Chondrocyte (in vitro differentiated cells): ENCODE data around the gene B9D2. TPM values are rescaled to one million over a fixed set of nuclear protein-coding genes. Genes with fewer than 3 reads are reported as not detected.
A peak's percentile ranks its signal among the peaks of the same experiment; 100 is the strongest.
"Not testable (repeated sequence)": the region's sequence is repeated elsewhere in the genome, so short reads cannot be mapped to it uniquely, and the experiment has no call there.

ENCODE experiments used
- DNase-seq: peaks from one replicate; pipeline ENCODE4 v3.0.0; 2021; ENCODE audit warnings: mixed read lengths, low spot score
- H3K27ac Mint-ChIP-seq: one replicate; pipeline ENCODE4 v1.8.0; 2021; ENCODE audit warnings: mild to moderate bottlenecking, moderate library complexity, mixed read lengths; ENCODE audit not compliant: unreplicated experiment
- H3K27me3 Mint-ChIP-seq: 2 replicates; pipeline ENCODE4 v1.8.0; 2021; ENCODE audit warnings: low read depth, mixed read lengths
- H3K36me3 Mint-ChIP-seq: 2 replicates; pipeline ENCODE4 v1.8.0; 2021; ENCODE audit warnings: low read depth, mixed read lengths
- H3K4me1 Mint-ChIP-seq: 2 replicates; pipeline ENCODE4 v1.8.0; 2021; ENCODE audit warnings: low read depth, mild to moderate bottlenecking, mixed read lengths
- H3K4me3 Mint-ChIP-seq: one replicate; pipeline ENCODE4 v1.8.0; 2021; ENCODE audit warnings: mild to moderate bottlenecking, moderate library complexity, mixed read lengths; ENCODE audit not compliant: unreplicated experiment
- H3K9me3 Mint-ChIP-seq: 2 replicates; pipeline ENCODE4 v1.8.0; 2021; ENCODE audit warnings: low read depth, mixed read lengths
- total RNA-seq: library from RNA; stranded (reverse); gene quantifications from 3 replicates; pipeline ENCODE4 v1.2.1, GENCODE V29; 2021
- TF ChIP-seq, protein P1 (sequence below): fragments of 200-600 bp; sonication (generic); IDR thresholded peaks from 2 replicates; pipeline ENCODE4 v1.5.0; 2021; ENCODE audit warnings: antibody characterized with exemption, mild to moderate bottlenecking, moderate library complexity

B9D2 gene
- total RNA-seq, 1 donor from 2014 or later, result 2.0 TPM

DNA sequence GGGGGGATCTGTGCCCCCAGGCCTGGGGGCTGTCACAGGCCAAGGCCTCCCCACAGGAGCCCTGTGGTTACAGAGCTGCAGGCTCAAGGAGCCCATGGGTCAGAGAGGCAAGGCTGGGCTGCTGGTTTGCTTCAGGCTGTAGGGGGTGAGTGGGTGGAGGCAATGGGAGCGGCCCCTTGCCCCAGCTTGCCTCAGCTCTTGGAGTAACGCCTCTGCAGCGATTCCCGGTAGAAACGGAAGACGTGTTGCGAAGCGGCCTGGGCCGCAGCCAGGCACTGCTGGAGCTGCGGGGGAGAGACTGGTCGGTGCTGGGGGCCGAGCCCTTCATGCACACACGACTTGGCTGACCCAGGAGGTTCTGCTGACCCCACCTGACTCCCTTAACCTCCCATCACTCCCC, 22.5 kb upstream of the B9D2 start:
- no peak overlapping the region for H3K27ac Mint-ChIP-seq
- H3K4me1 Mint-ChIP-seq, result no peaks in the 10 kb centered on the region
- peaks cover 3% of the 10 kb centered on the region for H3K36me3 Mint-ChIP-seq
- no peaks in the 10 kb centered on the region for H3K27me3 Mint-ChIP-seq
- no peaks in the 10 kb centered on the region for H3K9me3 Mint-ChIP-seq
- no peak for DNase-seq
- H3K4me3 Mint-ChIP-seq, result no peak overlapping the region
- TF ChIP-seq, protein P1, sequence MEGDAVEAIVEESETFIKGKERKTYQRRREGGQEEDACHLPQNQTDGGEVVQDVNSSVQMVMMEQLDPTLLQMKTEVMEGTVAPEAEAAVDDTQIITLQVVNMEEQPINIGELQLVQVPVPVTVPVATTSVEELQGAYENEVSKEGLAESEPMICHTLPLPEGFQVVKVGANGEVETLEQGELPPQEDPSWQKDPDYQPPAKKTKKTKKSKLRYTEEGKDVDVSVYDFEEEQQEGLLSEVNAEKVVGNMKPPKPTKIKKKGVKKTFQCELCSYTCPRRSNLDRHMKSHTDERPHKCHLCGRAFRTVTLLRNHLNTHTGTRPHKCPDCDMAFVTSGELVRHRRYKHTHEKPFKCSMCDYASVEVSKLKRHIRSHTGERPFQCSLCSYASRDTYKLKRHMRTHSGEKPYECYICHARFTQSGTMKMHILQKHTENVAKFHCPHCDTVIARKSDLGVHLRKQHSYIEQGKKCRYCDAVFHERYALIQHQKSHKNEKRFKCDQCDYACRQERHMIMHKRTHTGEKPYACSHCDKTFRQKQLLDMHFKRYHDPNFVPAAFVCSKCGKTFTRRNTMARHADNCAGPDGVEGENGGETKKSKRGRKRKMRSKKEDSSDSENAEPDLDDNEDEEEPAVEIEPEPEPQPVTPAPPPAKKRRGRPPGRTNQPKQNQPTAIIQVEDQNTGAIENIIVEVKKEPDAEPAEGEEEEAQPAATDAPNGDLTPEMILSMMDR, result no peak

DNA sequence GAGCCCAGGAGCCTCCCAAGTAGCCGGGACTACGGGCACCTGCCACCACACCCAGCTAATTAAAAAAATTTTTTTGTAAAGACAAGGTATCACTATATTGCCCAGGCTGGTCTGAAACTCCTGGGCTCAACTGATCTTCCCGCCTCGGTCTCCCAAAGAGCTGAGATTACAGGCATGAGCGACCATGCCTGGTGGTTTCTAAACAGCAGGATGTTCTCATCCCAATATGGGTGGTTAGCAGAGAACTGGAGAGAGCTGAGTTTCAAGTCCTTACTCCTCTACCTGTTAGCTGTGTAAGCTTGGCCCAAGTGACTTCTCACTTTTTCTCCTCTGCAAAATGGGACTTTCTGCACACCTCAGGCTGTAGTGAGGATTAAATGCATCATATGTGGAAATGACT, 20.4 kb upstream of the B9D2 start:
- TF ChIP-seq, protein P1, result no peak
- no peak for DNase-seq
- no peak overlapping the region for H3K27ac Mint-ChIP-seq
- no peaks in the 10 kb centered on the region for H3K27me3 Mint-ChIP-seq
- H3K4me3 Mint-ChIP-seq, result no peak overlapping the region
- no peaks in the 10 kb centered on the region for H3K9me3 Mint-ChIP-seq
- H3K36me3 Mint-ChIP-seq, result no peaks in the 10 kb centered on the region
- H3K4me1 Mint-ChIP-seq, result no peaks in the 10 kb centered on the region

DNA sequence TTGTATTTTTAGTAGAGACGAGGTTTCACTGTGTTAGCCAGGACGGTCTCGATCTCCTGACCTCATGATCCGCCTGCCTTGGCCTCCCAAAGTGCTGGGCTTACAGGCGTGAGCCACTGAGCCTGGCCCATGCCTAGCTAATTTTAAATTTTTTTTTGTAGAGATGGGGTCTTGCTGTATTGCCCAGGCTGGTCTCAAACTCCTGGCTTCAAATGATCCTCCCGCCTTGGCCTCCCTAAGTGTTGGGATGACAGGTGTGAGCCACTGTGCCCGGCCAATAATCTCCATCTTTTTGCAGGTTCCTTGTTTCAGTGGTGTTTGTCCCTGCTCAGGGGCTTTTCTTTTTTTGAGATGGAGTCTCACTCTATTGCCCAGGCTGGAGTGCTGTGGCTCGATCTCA, 17.6 kb upstream of the B9D2 start:
- not testable (repeated sequence) for H3K4me3 Mint-ChIP-seq, H3K4me1 Mint-ChIP-seq, H3K9me3 Mint-ChIP-seq, H3K36me3 Mint-ChIP-seq, H3K27me3 Mint-ChIP-seq, H3K27ac Mint-ChIP-seq, DNase-seq

DNA sequence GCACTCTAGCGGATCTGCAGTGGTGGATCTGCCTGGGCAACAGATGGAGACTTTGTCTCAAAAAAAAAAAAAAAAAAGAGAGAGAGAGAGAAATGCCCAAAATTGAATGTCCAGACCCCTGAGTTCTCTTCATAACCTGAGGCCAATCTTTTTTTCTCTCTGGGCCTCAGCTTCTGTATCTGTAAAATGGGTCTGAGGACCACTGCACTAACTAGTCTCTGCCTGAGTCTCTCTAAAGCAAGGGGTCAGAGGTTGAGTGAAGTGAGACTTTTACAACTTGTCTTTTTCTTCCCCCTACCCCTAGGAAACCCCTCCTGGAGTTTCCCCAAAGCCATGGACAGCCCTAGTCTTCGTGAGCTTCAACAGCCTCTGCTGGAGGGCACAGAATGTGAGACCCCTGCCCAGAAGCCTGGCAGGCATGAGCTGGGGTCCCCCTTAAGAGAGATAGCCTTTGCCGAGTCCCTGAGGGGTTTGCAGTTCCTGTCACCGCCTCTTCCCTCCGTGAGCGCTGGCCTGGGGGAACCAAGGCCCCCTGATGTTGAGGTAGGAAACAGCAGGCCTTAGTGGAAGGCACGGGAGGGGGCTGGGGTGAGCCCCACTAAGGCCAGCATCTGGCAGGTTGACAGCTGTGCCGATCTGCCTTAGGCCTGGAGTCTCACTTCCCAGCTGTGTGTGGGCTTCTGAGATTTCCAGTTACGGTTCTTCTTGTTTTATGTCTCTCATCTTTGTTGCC, 14.2 kb upstream of the B9D2 start:
- Mint-ChIP-seq H3K9me3 (no peaks in the 10 kb centered on the region), H3K4me3 (no peak overlapping the region), H3K36me3 (no peaks in the 10 kb centered on the region), H3K27me3 (no peaks in the 10 kb centered on the region), H3K4me1 (peaks cover 22% of the 10 kb centered on the region), H3K27ac (no peak overlapping the region)
- DNase-seq, result no peak
- TF ChIP-seq, protein P1, result no peak

DNA sequence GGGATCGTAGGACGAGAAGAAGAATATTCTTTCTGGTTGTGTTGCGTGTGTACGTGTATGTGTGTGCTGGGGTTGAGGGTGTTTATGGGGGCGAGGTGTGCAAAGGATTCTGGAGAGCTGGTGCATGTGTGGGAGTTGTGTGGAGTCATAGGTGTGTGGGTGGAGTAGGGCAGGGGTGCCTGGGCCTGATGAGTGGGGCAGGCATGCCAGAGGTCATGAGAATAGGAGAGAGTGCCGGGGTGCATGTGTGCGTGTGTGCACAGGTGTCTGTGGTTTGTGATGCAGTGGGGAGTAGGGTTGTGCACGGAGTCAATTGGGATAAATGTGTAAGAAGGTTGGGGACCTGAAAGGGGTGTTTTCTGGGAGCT, 13.0 kb upstream of the B9D2 start:
- Mint-ChIP-seq H3K9me3 (no peaks in the 10 kb centered on the region), H3K4me3 (peak overlapping the region; percentile 65), H3K36me3 (no peaks in the 10 kb centered on the region), H3K27me3 (no peaks in the 10 kb centered on the region), H3K4me1 (peaks cover 22% of the 10 kb centered on the region), H3K27ac (peak overlapping the region; percentile 55)
- TF ChIP-seq, protein P1, result no peak
- no peak for DNase-seq
